Ramos (cell line): ENCODE results near the gene SEMA3F.

Experiments used
- in situ Hi-C: fragments of 300-500 bp; cut with MboI; formaldehyde crosslinking; loops from one replicate; pipeline ENCODE4 v1.14.3; 2022; ENCODE audit warnings: low sequenced_read_pairs; ENCODE audit not compliant: unreplicated experiment

Gene SEMA3F

DNA sequence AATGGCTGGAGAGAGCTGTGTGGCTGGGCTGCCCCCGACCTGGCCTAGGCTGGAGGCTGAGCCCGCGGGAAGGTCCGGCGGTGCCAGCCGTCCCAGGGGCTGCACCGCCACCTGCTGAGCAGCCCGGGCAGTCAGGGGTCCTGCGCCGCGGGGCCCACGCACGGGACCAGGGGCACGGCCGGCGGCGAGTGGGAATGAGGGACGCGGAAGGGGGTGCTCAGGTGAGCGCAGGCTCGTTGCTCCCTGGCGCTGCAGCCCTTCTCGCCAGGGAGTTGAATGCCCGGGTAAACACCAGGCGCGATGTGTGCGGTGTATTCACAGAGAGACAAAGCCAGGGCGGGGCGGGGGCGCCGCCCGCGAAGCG lies 666 bp upstream of the SEMA3F start:
- in situ Hi-C loops, result no loop called here

DNA sequence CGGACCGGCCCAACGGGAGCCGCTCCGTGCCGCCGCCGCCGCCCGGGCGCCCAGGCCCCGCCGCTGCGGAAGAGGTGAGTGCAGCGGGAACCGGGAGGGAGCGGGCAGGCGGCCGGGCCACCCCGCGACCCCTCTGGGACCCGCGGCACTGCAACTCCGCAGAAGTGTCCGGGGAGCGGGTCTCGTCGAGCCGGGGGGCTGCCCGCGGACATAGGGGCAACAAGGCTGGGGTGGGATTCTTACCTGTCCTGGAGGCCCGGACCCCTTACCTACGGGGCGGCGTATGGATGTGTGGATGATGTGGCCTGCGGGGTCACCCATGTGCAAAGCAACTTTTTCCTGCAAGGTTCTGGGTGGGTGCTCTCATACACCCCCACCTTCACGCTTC lies 361 bp downstream of the SEMA3F start:
- in situ Hi-C loops, result no loop called here

DNA sequence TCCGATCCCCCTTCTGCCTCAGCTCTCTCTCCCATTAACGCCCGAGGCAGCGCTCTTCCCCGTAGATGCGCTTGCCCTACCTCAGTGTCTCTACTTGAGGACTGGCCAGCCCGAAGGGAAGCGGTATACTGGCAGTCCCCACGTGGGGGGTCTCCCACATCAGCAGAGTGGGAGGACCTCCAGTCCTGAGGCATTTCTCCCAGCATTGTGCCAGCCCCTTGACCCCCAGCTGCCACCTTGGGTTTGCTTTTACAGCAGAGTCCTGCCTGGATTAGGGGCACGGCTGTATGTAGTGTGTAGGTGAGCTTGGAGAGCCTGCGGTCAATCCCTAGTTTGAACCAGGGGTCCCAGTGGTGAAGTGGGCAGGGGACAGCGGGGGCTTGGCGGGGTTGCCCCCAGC lies 767 bp downstream of the SEMA3F start:
- in situ Hi-C loops, result no loop called here

DNA sequence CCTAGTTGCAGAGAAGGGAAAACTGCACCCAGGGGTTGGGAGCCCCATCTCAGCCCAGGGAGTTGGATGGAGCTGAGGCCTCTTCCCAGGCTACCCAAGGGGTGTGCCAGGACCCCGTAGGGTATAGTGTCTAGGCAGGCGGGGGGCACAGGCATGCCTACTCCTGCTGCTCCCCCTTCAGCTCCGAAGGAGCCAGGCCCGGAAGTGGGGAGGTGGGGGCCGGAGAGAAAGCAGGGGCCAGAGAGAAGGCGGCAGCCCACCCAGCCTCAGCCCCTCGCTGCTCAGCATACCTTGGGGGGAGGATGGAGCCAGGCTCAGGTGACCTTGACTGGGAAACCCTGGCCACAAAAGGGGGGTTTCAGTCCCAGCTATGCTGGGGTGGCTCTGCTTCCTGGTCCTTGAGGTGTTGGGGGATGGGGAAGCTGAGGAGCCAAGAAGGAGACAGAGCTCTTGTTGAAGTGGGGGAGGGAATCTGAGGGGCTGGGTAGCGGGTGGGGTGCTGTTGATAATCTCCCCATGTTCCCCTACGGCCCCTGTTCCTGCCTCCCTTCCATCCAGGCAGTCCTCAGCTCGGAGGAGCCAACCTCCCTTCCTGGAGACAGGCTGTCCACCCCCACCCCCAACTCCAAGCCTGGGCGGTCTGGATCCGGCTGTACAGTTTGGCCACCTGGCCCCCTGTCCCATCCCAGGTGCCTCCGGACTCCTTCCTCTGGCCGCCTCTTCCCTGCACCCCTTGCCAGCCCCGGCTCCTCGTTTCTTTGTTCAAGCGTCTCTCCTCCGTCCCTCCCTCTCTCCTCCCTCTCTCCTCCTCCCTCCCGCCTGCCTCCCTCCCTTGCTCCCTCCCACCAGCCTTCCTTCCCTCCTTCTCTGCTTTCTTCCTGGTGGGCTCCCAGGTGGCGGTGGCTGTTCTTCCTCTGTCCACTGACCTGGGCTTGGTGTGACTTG lies 1.7 kb downstream of the SEMA3F start:
- in situ Hi-C loops, result no loop called here

DNA sequence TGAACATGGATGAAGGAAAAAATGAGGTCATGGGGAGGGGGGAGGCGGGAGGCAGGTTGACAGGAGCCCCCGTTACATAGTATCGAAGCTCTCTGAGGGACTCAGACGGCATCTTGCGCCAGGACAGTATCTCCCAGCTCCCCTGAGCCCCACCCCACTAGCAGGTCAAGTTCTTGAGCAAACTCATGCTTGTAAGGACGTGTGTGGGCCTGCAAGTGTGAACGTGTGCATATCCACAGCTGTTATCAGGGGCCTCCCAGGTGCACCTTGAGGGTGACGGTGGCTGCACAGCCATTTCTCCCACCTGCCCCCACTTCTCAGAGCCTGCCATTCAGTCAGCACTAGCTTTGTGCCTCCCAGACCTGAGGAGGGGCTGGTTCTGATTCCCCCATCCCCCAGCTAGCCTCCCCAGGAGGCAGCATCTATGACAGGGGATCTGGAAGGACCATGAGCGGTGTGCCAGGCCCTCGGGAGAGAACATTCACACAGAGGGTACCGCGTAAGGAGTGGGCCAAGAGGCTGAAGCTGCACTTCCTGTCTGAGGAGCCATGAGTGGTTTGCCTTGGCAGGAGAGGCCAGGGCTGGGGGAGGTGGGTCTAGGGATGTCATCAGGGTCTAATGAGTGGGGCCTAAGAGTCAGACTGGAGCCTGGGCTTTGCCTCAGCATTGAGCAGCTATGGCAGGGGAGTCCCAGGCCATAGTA lies 2.9 kb downstream of the SEMA3F start:
- in situ Hi-C loops, result no loop called here

DNA sequence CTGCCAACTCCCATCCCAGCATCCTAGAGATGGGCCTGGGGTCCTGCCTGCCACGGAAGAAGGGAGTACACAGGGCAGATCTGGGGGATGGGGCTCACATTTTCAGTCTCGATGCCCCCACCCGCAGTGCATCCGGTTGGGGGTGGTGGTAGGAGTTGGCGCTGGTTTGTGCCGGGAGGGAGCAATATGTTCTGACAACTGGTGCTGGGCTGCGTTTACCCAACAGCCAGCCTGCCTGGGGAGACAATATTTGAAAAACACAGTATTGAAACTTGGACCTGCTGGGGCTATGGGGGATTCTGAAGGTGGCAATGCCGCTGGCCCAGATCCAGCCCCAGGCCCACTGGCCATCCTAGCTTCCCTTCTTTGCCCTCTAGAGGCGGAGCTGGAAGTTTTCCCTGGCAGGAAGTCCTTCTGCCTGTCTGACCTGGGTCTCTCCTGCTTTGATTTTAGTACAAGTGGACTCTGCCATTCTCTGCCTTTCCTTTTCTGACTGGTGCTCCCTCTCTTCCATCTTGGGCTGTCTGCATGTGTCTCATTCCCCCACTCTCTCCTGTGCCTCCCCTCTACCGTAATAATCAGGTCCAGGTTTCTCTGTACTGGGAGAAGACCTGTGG lies 3.5 kb downstream of the SEMA3F start:
- in situ Hi-C loops, result no loop called here

DNA sequence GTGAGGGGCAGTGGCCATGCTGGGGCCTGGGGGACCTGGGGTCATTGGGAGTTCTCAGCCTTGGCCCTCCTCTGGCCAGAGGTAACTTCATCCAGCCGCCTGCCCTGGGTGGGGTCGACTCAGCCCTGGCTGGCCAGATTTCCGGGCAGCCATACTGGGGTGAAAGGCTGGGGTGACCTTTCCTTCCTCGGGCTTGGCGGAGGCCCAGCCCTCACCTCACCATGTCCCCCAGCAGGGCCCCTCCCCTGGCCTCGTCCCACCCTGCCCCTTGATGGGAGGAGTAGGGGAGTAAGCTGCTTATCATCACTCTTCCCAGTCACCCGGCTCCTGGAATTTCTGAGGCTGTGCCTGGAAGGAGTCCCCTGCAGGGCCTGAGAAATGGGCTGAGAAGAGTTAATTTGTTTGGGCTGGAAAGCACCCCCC lies 5.4 kb downstream of the SEMA3F start:
- in situ Hi-C loops, result no loop called here

DNA sequence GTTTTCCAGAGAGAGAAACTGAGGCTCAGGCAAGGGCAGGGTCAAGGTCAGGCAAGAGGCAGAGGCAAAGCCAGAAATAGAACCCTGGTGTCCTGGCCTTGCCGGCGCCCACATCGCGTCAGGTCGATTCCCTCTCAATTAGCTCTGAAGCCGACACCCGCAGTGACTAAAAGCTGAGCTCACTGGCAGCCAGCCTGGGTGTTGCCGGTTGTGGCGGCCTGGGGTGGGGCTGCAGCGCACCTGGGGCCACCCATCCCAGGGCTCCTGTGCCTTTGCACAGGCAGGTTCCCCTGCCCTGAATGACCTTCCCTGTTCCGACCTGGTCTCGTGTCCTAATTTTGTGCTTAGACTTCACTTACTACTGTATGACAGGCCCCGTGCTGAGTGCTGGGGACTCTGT lies 6.2 kb downstream of the SEMA3F start:
- in situ Hi-C loops, result no loop called here

DNA sequence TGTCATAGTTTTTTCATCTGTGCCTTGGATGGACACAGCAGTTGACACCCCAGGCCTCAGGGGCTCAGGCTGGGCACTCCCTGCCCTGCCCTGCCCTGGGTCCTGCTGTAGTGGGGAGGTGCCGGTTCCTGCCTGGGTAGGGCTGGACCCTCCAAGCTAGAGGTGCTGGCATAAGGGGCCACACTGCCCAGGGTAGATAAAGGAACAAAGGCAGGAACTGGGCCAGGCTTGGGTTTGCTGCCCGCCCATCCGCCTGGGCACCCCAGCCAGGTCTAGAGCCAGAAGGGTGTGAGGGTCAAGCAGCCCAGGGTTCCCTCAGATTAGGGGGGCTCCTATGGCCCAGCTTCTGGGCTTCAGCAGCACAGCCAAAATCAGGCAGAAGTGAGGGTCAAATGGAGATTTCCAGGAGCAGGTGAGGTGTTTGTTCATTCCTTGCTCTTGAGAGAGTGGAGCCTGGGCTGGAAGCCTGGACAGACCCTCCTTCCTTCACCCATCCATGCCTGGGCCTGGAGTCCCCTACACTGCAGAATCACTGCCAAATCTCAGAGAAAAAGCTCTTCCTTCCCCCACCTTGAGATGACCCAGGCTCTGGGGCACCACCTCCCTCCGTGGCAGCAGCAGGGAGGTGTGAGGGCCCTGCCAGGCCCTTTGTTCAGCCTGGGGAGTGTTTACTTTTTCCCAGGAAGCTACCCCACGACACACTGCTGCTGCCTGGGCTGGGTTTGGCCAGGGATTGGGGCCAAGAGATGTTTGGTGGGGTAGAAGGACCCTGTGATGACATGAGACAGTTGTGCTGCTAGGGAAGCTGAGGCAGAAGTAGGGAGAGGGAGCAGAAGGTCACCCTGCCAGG lies 7.1 kb downstream of the SEMA3F start:
- in situ Hi-C loops, result no loop called here

DNA sequence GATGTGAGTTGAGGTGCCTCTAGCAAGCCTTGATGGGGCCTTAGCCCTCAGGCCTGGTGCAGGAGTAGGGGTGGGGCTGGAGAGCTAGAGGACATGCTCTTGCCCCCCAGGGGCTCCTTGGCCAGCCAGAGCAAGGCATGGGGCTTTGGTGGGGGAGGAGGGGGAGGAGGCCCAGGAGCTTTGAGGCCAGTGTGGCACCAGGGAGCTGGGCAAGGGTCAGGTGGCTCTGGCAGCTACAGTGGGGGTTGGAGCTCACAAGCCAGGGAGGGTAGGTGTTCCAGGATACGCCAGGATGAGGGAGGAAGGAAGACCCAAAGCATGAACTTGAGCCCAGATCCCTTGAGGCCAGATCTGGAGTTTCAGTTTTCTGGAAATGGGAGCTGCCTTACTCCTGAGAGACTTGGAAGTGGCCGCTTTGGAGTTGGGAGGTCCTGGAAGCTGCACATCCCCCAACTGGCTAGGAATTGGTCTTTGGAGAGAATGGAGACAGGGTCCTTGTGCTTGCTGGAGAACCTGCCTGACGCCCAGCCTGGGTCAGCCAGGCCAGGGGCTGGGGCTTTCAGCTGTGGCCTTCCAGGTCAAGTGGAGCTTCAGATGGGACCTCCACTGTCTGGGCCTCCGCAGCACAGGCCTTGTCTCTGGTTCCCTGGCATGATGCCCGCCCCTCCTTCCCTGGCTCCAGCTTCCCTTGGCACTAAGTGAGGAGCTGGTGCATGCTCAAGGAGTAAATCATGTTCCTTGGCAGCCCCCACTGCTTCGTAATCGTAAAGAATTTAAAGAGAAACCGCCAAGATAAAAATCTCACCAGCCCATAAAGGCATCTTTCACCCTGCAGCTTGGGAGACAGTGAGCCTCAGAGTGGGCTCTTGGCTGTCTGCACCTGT lies 8.7 kb downstream of the SEMA3F start:
- in situ Hi-C loops, result no loop called here

DNA sequence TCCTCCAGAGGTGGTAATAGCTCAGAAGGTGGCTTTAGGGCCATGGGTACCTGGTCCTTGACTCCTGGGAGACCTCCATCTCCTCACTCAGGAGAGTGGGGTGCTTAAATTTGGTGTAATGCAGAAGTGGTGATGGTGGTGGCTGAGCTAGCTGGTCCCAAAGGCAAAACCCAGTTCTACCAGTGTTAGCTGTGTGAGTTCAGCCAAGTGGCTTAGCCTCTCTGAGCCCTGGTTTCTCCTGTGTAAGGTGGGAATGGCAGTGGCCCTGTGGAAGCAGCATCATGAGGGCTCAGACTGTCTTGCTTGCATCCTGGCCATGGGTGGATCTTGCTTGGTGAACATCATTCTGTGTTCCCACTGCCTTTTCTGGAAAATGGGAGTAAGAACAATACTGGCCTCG lies 9.4 kb downstream of the SEMA3F start:
- in situ Hi-C loops, result no loop called here

DNA sequence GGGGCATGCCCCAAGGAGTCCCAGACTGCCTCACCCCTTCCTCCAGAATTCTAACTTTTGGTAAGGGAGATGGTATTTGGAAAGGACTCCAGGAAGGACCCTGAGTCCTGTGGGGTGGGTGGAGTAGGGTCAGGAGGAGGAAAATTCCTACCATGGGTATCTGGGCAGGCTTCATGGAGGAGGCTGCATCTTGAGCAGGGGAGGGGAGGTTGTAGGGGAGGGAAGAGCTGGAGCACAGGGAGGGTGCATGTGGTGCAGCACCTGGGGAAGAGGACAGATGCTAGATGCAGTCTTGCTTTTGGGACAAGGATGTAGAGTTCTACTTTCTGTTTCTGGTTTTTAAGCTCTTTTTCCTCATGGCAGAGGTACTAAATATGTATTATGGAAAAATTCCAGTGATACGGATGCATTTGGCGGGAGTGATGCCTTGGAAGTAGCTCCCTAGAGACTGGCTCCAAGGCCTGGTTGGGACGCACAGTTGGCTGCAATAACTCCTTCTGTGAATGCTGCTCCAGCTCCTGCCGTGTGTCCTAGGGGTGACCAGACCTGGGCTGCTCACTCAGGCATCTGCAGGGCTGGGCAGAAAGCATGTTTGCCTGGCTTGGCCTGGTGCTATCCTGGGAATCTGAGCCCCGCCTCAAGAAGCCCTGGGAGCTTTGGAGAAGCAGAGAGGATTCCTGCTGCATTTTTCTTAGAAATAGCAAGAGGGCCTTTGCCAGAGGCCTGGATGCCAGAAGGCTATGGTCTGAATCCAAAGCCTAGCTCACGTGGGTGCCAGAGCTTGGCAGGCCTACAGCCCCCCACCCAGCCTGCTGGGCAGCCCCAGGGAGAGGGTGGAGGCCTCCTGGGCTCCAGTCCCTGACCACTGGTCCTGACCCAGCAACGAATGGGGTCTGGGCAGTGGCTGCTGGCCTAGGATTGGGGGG lies 10.1 kb downstream of the SEMA3F start:
- in situ Hi-C loops, result no loop called here

DNA sequence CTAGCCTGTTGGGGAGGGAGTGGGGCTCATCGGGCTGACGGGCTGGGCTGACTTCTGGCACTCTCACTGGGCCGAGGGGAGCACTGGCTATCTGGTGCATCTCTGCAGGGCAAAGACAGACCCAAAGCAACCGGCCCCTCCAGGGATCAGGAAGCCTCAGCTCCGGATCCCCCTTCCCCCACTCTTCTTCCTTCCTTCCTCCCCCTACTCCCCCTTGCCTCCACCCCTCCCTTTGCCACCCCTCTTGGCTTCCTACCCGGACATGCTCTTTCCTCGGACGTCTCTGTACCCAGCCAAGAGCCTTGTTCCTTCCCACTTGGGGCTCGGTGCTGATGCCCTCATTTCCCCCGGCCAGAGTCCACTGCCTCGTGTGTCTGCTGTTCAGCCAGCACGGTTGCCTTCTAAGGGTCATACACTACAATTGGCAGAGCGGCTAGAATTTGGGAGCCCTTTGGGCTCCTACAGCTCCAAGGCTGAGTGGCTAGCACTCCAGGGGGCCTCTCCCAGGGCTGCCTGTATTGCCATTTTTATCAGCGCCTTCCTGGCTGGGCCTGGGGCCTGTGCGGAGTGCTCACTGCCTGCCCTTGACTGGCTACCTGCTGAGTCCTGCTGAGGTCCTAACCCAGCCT lies 10.9 kb downstream of the SEMA3F start:
- in situ Hi-C loops, result no loop called here

DNA sequence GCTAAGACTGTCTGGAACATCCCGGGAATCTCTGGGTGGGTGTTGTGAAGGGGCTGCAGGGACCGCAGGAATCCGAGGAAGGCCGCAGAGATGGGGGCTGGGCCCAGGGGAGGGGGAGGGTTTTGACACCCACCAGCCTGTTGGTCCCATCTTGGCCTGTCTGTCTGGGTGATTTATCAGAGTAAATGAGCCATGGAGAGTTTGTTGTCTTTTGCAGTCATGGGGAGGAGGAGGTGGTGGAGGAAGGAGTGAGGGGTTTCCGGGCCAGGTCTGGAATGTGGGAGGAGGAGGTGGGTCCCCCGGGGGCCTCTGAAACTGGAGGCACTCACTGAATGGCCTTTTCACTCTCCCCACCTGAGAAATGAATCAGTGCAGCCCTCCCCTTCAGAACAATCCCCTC lies 11.5 kb downstream of the SEMA3F start:
- in situ Hi-C loops, result no loop called here

DNA sequence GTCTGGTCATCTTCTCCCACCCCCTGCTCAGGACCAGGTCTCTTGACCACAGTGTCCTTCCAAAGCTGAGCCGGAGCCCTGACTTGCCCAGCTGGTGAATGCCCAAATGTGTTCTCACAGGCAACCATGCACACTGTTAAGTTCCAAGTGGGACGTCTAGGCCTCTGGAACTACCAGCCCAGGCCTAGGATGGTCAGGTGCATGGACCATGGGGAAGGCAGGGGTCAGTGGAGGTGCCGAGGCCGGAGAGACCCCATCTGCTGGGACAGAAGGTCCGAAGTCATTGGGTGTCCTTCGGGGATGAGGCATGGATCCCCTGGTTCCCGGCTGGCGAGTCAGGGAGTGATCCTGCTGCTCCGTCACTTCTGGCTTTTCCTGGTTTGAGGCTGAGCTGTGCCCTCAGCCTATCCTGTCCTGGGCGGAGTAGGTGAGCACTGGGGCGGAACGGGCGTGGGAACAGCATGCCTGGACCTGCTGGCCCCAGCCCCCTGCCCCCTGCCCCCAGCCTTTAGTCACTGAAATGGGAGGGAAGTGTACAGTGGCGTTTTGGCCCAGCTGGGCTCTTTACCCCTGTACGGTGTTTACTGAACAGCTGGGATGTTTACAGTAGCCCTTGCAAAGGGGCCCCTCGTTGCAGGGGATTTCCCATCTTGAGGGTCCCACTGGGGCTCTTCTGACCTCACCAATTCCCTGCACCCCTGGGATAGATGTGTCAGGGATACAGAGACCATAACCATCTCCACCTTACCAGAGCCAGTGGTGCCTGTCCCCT lies 12.1 kb downstream of the SEMA3F start:
- in situ Hi-C loops, result no loop called here

DNA sequence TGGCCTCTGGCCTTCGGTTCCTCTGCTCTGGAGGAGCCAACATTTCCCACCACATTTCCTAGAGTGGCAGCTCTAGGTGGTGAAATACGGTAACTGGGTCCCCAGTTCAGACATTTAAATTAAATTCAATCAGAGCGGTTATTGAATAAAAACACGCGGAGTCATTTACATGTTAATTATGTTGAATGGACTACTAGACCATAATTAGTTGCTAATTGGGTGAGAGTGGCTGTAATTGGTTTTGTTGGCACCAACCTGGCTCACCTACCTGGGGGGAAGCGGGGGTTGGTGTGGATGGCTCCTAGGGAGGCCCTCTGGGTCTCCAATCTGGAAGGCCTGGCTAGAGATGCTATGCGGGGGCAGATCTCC lies 12.7 kb downstream of the SEMA3F start:
- in situ Hi-C loops, result no loop called here

DNA sequence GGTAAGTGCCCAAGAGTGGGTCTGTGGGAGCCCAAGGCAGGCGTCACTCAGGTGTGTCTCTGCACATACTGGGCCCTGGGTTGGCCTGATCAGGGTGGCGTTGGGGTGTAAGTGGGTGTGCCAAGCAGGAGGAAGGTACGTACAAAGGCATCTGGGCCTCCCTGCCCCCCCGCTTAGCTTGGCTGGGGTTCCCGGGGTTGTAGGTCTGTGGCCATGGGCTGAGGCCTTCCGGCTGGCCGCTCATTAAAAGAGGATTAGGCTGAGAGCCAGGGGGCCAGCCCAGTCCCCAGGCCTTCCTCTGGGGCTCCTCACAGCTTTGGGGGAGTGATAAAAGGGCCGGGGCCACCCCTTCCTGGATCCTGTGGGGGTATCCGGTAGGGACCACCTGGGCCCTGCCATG lies 13.3 kb downstream of the SEMA3F start:
- in situ Hi-C loops, result no loop called here
